HG02852 (cell line): ENCODE results near the gene PPP4R3C.
"Not testable (repeated sequence)": the region's sequence is repeated elsewhere in the genome, so short reads cannot be mapped to it uniquely, and the experiment has no call there.

Experiments used
- ATAC-seq: cut with Tn5 transposase; IDR thresholded peaks from one replicate; pipeline ENCODE4 v1.9.1; 2021; ENCODE audit warnings: mild to moderate bottlenecking, moderate library complexity; ENCODE audit not compliant: unreplicated experiment

The PPP4R3C gene

DNA sequence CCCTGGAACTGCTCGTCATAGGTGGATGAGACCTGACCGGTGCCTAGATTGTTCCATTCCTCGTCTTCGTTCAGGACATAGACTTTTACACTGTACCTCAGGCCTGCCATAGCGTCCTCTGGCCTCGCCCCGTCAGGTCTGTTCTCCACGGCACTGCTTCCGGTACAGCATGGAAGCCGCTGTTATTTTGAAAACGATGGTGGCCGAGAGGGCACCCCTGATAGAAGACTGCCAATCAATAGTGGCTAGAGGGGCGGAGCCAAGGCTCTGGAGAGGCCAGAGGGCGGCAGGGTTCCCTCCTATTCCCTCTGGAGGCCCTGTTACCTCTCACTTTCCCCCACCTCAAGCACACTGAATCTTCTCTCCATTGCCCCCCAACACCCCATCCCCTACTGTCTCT is at the start of gene PPP4R3C:
PPP4R3C (minus strand) TSS at position 155 of the 400 bp plus-strand sequence; CDS start at position 110, 45 bp downstream.
- ATAC-seq = no peak

DNA sequence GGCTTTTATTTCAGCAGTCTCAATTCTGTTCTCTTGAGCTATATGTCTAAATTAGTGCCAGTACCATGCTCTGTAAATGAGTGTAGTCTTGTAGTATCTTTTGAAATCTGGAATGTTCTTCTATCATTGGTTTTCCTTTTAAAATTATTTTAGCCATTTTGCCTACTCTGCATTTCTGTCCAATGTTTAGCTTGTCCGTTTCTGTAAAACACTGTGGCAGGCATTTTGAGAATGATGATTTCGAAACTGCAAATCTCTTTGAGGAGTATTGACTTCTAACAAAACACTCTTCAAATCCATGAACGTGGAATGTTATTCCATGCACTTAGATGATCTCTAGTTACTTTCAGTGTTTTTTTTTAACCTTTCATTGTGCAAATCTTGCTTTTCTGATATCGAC is 28.3 kb upstream of the PPP4R3C start:
- ATAC-seq = no peak

DNA sequence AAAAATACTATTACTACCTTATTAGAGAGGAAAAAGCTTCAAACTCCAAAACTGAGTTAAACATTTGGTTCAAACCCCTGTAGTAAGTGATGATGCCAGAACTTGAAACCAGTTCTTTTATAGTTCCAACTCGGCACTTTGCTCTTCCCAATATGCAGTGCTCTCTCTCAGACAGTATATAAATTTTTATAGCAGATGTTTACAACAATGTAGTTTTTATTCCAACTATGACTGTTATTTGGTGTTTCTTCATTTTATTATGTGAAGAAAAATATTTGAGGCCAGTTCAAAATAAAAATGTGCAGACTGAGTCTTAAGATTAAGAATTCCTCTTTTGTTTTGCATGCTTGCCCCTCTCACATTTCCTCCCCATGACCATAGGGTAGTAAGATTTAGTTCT is 2.9 kb upstream of the PPP4R3C start:
- no peak for ATAC-seq

DNA sequence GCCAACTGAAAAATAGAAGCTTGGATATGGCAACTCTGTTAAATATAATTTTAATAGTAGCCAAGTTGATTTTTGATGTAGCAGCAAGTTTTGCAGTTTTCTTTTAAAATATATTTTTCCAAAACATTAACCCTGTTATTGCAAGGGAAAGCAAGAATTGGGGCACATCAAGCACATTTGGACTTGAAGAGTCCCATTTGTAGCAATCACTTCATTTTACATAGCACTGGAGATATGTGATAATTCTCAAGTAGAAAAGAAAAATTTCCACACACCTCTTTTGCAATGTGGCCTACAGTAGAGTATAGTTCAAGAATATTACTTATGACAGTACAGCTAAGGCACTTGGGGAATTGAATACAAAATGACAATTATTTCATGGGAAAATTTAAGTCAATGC is 1.9 kb upstream of the PPP4R3C start:
- ATAC-seq = no peak

DNA sequence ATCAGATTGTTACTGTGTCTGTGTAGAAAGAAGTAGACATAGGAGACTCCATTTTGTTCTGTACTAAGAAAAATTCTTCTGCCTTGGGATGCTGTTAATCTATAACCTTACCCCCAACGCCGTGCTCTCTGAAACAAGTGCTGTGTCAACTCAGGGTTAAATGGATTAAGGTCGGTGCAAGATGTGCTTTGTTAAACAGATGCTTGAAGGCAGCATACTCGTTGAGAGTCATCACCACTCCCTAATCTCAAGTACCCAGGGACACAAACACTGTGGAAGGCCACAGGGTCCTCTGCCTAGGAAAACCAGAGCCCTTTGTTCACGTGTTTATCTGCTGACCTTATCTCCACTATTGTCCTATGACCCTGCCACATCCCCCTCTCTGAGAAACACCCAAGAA is 4.0 kb downstream of the PPP4R3C start:
- not testable (repeated sequence) for ATAC-seq

DNA sequence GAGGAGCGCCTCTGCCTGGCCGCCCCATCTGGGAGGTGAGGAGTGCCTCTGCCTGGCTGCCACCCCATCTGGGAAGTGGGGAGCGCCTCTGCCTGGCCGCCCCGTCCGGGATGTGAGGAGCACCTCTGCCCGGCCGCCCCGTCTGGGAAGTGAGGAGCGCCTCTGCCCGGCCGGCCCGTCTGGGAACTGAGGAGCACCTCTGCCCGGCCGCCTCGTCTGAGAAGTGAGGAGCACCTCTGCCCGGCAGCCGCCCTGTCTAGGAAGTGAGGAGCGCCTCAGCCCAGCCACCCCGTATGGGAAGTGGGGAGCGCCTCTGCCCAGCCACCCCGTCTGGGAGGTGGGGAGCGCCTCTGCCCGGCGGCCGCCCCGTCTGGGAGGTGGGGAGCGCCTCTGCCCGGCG is 4.6 kb downstream of the PPP4R3C start:
- not testable (repeated sequence) for ATAC-seq

DNA sequence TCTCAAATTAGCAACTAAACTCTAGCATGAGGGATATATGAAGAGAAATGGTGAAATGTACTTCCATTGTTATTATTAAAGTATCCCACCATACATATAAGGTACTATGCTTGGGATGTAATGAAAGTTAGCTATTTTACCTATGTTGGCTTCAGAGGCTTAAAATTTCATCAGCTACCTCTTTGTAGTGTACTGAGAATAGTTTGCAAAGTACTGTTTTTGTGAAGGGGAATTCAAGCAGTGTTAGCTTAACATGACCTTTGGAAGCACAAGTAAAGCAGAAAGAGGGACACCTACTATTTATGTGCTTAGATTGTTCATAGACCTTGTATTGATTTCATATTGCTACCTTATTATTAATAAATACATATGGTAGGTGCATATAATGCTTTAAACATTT is 11.8 kb downstream of the PPP4R3C start:
- ATAC-seq = no peak

DNA sequence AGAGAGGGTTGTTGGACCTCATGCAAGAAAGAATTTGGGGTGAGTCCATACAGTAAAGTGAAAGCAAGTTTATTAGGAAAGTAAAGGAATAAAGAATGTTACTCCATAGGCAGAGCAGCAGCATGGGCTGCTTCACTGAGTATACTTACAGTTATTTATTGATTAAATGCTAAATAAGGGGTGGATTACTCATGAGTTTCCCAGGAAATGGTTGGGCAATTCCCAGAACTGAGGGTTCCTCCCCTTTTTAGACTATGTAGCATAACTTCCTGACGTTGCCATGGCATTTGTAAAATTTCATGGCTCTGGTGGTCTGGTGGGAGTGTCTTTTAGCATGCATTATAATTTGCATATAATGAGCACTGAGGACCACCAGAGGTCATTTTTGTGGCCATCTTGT is 16.7 kb downstream of the PPP4R3C start:
- no peak for ATAC-seq

DNA sequence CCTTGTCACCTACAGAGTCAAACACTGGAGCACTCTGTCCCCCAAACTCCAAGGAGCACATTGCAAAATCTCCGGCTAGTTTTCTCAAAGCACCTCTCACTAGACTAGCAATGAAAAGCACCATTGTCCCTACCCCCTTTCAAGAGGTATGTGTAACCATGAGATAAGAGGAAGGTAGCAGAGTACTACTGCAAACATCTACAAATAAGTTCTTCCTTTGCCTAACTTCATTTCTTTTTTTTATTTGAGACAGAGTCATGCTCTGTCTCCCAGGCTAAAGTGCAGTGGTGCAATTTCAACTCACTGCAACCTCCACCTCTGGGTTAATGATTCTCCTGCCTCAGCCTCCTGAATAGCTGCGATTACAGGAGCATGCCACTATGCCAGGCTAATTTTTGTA is 17.7 kb downstream of the PPP4R3C start:
- ATAC-seq = no peak

DNA sequence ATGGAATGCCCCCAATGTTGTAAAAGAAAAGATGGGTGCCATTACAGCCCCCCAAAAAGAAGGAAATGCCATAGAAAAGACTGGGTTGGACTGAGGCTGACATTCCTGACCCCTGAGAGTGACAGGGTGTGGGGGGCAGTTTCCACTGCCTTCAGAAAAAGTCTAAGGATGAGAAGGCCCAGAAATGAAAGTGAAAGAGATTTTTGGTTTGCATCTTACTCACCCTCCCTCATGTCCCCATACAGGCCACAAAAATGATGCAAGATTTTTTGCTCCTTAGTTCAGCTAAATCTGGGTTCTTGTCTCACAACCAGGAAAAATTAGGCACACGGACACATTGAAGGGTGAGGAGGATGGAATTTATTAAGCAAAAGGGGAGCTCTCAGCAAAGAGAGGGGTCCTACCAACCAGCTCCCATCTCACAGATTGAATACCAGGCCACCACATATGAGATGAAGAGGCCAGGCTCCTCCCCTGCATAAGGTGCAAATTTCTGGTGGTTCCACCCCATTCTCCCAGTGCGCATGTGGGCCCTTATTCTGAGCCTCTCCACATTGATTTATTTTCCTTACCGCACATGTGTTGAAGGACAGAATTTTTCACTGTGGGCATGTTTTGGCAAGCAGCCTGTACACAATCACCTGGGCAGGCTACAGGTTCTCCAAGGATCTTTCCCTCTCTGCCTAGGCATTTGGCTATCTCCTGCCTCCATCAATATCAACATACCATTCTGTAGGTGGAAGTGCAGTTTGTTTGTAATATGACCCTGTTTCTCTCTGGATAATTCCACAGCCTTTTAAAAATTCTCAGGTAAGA is 18.8 kb downstream of the PPP4R3C start:
- peak; percentile 79 for ATAC-seq

DNA sequence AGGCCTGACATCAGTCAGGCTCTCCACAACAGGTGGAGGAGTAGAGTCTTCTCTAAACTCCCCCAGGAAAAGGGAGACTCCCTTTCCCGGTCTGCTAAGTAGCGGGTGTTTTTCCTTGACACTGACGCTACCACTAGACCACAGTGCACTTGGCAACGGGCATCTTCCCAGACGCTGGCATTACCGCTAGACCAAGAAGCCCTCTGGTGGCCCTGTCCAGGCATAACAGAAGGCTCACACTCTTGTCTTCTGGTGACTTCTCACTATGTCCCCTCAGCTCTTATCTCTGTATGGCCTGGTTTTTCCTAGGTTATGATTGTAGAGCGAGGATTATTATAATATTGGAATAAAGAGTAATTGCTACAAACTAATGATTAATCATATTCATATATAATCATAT is 20.7 kb downstream of the PPP4R3C start:
- ATAC-seq = not testable (repeated sequence)

DNA sequence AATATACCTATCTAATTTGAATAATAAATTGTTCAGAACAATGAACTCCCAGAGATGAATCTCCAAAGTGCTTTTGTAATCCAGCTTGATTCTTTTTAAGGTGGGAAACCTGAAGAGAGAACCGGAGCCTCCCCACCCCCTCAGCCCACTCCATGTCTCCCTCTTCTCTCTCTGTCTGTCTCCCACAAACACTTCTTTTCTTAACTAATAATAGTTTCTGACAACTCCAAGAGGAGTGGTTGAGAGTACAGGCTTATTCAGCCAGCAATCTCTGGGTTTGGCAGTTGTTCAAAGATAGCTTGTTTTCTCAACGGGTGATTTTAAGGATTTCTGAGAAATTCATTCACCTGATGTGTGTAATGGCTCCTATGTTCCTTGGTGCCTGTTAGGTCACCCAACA is 23.4 kb downstream of the PPP4R3C start:
- no peak for ATAC-seq

DNA sequence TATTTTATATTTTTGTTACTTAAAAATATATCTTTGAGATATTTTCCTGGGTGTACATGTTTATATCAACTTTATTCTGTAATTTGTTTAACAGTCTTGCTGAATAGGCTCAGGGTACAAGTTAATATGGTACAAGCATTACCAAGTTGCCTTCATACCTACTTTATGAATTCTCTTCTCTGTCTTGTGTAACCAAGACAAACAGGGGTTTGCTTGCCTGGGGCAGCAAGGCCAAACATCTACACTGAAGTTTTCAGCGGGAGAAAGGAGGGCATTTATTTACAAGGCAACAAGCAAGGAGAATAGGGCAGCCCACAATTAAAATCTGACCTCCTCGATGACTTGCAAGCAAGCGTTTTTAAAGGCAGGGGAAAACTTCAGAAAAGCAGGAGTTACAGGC is 24.2 kb downstream of the PPP4R3C start:
- no peak for ATAC-seq

DNA sequence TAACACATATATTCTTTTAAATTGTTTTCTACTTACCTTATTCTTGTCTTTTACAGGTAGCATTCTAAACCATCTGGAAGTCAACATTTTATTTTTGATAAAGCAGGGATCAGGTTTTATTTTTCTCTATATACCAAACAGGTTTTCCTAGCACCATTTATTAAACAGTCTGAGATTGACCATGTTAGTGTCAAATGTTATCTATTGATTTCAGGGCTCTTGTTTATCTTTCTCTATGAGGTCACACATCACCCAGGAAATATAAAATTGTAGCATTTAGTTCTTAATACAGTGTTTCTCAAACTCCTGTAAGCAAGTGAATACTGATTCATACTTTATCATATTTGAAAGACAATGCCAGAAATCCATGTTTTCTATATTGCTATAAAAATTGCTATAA is 28.1 kb downstream of the PPP4R3C start:
- ATAC-seq = no peak
